ENCODE results near the gene PTPA.

PTPA gene

DNA sequence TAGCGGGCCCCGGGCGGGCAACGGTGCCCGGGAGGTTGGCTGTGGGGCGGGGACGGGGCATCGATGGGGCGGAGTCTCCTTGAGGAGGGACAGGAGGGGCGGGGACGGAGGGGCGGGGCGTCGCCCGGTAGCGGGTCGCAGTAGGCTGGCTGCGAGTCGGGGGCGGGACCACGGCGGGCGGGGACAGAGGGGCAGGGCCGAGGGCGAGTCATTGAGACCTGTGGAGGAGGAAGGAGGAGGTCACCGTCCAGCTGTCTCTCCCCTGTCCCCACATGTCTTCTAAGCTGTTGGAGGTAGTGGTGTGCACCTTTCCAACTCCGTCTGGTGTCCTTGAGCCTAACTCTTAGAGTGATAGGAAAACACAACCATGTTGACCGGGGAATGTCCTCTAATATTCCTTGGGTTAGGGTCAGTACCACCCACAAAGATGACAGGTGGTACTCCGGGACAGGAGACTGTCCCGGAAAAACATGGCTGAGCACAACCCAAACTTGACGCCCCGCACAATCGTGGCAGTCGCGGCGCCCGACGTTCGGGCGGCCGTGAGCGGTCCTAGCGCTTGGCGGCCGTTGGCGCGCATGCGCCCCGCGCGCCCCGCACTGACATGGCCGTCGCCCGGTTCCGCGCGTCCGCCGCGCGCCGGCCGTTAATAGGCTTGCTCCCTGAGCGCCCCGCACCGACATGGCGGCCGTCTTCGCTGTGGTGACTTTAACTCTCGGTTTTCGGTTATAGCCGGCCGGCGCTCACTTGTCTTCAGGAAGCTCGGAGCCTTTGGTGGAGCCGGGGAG lies at the start of gene PTPA, which contains the start of gene CRAT:
Gene PTPA, plus strand, starts transcription at position 676 of the 788 bp plus-strand sequence. CDS start 186 bp downstream, outside the sequence.
Gene CRAT, minus strand, starts transcription at position 54 of the 788 bp plus-strand sequence. CDS start 284 bp downstream, outside the sequence.
- DNase-seq = peak; percentile 97 to 99
- TF ChIP-seq POLR2A (IDR thresholded peaks at IDR 0.05; ENCODE audit: low read length) (peak; percentile 98), GATA1 (IDR thresholded peaks at IDR 0.05; ENCODE audit: low read depth, low read length) (no peak)

- no peak for TF ChIP-seq GATA1 (IDR thresholded peaks at IDR 0.05; ENCODE audit: low read depth, low read length)
- no peak for TF ChIP-seq POLR2A (IDR thresholded peaks at IDR 0.05; ENCODE audit: low read length)
- no peak for DNase-seq
Measured at GRCh38 chr9:129063061-129063460, 48.2 kb upstream of the PTPA start.

DNA sequence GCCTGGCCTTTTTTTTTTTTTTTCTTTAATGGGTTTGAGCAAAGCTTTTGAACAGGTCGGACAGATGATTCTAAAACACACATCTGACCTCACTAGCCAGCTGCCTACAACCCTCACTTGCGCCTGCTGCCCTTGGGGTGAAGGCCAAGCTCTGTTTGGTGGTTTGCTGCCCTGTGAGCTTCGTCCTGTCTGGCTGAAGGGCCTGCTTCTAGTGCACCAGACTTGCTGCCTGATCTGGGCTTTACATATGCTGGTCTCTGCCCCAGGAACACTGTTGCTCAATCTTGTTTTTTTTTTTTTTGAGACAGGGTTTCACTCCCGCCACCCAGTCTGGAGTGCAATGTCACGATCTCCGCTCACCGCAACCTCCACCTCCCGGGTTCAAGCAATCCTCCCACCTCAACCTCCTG lies 46.7 kb upstream of the PTPA start:
- no peak for DNase-seq
- TF ChIP-seq GATA1 (IDR thresholded peaks at IDR 0.05; ENCODE audit: low read depth, low read length) (no peak), POLR2A (IDR thresholded peaks at IDR 0.05; ENCODE audit: low read length) (no peak)

DNA sequence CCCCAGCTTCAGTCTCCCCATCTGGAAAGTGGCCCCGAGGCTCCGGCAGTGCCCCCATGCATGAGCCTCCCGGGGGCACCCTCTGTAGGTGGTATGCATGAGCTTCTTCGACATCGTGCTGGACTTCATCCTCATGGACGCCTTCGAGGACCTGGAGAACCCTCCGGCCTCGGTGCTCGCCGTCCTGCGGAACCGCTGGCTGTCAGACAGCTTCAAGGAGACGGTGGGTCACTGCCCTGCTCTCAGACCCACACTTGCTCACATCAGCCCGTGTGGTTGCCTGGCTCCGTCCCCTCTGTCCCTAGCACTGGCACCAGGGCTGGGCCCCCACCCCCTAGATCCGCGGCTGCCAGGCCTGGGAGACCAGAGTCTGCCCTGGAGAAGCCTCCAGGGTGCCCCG lies 43.1 kb upstream of the PTPA start:
- no peak for TF ChIP-seq POLR2A (IDR thresholded peaks at IDR 0.05; ENCODE audit: low read length)
- no peak for TF ChIP-seq GATA1 (IDR thresholded peaks at IDR 0.05; ENCODE audit: low read depth, low read length)
- no peak for DNase-seq

DNA sequence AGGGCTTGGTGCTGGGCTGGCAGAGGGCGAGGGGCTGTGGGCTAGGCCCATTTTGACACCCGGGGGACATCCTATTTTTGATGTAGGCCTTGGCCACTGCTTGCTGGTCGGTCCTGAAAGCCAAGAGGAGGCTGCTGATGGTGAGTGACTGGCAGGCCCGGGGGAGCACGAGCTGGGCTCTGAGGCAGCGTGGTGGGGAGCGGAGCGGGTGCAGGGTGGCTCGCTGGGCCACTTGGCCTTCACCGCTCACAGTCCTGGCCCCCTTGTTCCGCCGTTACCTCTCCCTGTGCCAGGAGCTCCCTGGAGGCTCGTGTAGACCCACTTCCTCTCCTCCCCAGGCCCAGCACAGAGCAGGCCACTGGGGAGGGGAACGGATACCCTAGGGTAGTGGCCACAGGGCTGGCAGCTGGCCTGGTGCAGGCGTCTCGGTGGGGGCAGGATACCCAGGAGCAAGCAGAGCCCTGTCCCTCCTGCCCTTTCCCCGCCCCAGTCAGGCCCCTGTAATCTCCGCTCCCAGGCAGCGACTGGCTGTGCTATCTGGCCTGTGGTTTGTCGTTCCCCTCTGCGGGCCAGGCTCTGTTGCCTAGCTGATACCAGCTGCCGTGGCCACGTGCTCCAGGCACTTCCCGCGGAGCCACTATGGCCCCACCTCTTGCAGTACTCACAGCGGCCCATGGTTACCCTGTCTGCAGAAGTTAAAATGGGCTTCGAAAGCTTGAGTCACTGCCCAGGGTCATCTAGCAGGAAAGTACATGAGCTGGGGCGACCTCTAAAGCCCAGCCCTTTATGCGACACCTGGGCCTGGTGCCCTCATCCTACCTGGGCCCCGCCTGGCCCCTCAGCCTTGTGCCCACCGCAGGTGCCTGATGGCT lies 42.0 kb upstream of the PTPA start:
- peak; percentile 99 to 100 for DNase-seq

GRCh38 chr9:129069862-129070641 lies 41.2 kb upstream of the PTPA start:
- DNase-seq = peak; percentile 56 to 58
- TF ChIP-seq GATA1 (IDR thresholded peaks at IDR 0.05; ENCODE audit: low read depth, low read length) = no peak
- TF ChIP-seq POLR2A (IDR thresholded peaks at IDR 0.05; ENCODE audit: low read length) = no peak

More for the DNA sequence above, 42.0 kb upstream of the PTPA start:
- TF ChIP-seq GATA1 (IDR thresholded peaks at IDR 0.05; ENCODE audit: low read depth, low read length) (peak; percentile 98), POLR2A (IDR thresholded peaks at IDR 0.05; ENCODE audit: low read length) (peak; percentile 73)

DNA sequence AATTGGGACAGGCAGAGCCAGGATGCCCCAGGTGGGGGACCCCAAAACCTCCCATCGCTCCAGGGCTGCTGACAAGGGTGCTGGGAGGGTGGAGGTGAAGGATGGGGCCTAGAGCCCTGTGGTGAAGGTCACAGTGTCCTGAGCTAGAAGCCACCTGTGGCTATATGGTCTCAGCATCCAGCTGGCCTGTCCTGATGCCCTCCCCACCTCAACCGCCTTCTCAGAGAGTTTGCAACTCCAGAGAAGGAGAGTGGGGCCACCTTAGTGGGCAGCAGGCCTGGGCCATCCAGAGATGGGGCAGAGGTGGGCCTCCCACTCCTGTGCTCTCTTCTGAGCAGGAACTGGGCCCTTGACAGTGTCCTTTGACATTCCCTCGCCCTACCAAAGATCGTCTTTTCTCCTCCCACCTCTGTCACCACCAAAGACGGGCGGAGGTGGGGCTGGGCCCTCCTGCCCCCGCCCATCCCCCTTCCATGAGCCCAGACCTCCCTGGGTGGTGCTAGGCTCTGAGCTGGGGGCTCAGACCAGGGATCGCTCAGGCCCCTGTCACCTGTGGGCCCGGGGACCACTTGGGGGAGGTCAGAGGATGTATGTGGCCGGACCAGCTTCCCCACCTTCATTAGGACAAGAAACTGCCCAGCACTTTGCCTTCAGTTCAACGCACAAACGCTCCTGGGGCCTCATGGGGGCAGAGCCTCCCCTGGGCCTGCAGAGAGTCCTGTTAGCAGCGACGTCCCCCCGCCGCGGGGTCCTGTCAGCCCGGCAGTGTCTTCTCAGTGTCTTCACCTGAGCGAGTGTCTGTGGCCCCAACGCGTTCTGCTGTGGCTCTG lies 40.3 kb upstream of the PTPA start:
- peak; percentile 44 to 51 for DNase-seq
- peak; percentile 52 for TF ChIP-seq POLR2A (IDR thresholded peaks at IDR 0.05; ENCODE audit: low read length)
- no peak for TF ChIP-seq GATA1 (IDR thresholded peaks at IDR 0.05; ENCODE audit: low read depth, low read length)

GRCh38 chr9:129071526-129072126 lies 39.6 kb upstream of the PTPA start:
- peak; percentile 31 to 39 for DNase-seq
- TF ChIP-seq POLR2A (IDR thresholded peaks at IDR 0.05; ENCODE audit: low read length) (no peak), GATA1 (IDR thresholded peaks at IDR 0.05; ENCODE audit: low read depth, low read length) (no peak)

DNA sequence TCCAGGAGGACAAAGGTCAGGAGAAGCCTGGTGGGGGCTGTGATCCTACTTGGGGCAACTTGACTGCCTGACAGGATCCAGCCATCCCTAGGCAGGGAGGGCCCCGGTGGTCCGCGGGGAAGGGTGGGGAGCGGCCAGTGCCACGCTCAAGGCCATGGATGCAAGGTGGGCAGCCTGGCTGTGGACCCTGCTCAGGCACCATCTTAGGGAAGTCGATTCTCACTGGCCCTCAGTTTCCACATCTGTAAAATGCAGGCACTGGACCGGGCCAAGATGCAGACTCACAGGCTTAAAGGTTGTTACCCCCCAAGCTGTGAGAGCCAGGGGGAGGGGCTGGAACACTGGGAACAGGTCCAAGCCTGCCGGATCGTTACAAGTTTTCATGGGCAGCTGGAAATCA lies 39.0 kb upstream of the PTPA start:
- TF ChIP-seq POLR2A (IDR thresholded peaks at IDR 0.05; ENCODE audit: low read length) (no peak), GATA1 (IDR thresholded peaks at IDR 0.05; ENCODE audit: low read depth, low read length) (no peak)
- no peak for DNase-seq

DNA sequence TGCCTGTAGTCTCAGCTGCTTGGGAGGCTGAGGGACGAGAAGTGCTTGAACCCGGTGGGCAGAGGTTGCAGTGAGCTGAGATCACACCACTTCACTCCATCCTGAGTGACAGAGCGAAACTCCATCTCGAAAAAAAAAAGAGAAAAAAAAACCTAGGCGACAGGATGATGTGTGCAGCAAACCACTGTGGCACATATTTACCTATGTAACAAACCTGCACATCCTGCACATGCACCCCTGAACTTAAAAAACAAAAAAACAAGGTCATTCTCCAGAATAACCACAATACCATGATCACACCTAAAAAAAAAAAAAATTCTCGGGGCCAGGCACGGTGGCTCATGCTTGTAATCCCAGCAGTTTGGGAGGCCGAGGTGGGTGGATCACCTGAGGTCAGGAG lies 37.8 kb upstream of the PTPA start:
- TF ChIP-seq POLR2A (IDR thresholded peaks at IDR 0.05; ENCODE audit: low read length) = no peak
- TF ChIP-seq GATA1 (IDR thresholded peaks at IDR 0.05; ENCODE audit: low read depth, low read length) = no peak

DNA sequence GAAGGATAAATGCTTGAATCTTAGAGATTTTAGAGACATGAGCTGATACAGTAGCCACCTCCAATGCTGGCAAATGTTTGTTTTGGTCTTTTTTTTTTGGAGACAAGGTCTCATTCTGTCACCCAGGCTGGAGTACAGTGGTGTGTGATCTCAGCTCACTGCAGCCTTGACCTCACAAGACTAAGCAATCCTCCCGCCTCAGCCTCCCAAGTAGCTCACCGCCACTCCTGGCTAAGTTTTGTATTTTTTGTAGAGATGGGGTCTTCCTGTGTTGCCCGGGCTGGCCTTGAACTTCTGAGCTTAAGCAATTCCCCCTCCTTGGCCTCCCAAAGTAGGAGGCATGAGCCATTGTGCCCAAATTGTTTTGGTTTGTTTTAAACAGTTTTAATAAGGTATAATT lies 37.1 kb upstream of the PTPA start:
- DNase-seq = no peak
- no peak for TF ChIP-seq GATA1 (IDR thresholded peaks at IDR 0.05; ENCODE audit: low read depth, low read length)

More for the DNA sequence above, 37.8 kb upstream of the PTPA start:
- DNase-seq = no peak

- TF ChIP-seq GATA1 (IDR thresholded peaks at IDR 0.05; ENCODE audit: low read depth, low read length) (no peak), POLR2A (IDR thresholded peaks at IDR 0.05; ENCODE audit: low read length) (no peak)
- no peak for DNase-seq
Measured at GRCh38 chr9:129075996-129076639, 35.1 kb upstream of the PTPA start.
